ENCODE results near the gene PCSK5. TPM values are rescaled to one million over a fixed set of nuclear protein-coding genes. Genes with fewer than 3 reads are reported as not detected.

PCSK5 gene
- total RNA-seq, 2 donors from 2014 or later = 2.5 to 3.5 TPM

- peaks cover 4% of the 10 kb centered on the region for H3K9me3 ChIP-seq (ENCODE audit: control insufficient read depth, low read length)
- no peak overlapping the region for H3K27ac Mint-ChIP-seq
- 93 to 100% methylated on average over 1 of the region's 1 CpG for WGBS, 2 experiments (ENCODE audit: insufficient coverage in 1 of 2, insufficient read length in 1 of 2)
These were observed 134.8 kb downstream of the PCSK5 start for GRCh38 chr9:76025286-76025685.

GRCh38 chr9:76026796-76027195, 136.3 kb downstream of the PCSK5 start:
- Mint-ChIP-seq H3K4me1 (peaks cover 16% of the 10 kb centered on the region), H3K27ac (no peak overlapping the region), H3K9me3 (no peaks in the 10 kb centered on the region), H3K4me3 (no peak overlapping the region), H3K36me3 (ENCODE audit: low read depth) (no peaks in the 10 kb centered on the region), H3K27me3 (ENCODE audit: insufficient read depth) (peaks cover 15% of the 10 kb centered on the region)
- H3K9ac ChIP-seq (ENCODE audit: extremely low read depth, low read length, poor library complexity, severe bottlenecking) = no peak overlapping the region
- no peaks in the 10 kb centered on the region for H3K4me1 ChIP-seq (ENCODE audit: control insufficient read depth, insufficient read depth, low read length)
- DNase-seq = no peak
- TF ChIP-seq CTCF (conservative IDR thresholded peaks at IDR 0.05) = no peak
- H3K9me3 ChIP-seq (ENCODE audit: control insufficient read depth, low read length) = peaks cover 4% of the 10 kb centered on the region
- H3K36me3 ChIP-seq (ENCODE audit: control insufficient read depth, insufficient read depth, low read length) = no peaks in the 10 kb centered on the region
- 98 to 99% methylated on average over 4 to 6 of the region's 6 CpGs for WGBS, 2 experiments (ENCODE audit: insufficient coverage in 1 of 2, insufficient read length in 1 of 2)
- no peak overlapping the region for H3K27ac ChIP-seq (ENCODE audit: low read depth, low read length)
- no peaks in the 10 kb centered on the region for H3K27me3 ChIP-seq (ENCODE audit: control insufficient read depth, insufficient read depth, low read length, poor library complexity, severe bottlenecking)
- no peak overlapping the region for H3K4me3 ChIP-seq (ENCODE audit: low read length)

More at GRCh38 chr9:76025286-76025685, 134.8 kb downstream of the PCSK5 start:
- H3K9ac ChIP-seq (ENCODE audit: extremely low read depth, low read length, poor library complexity, severe bottlenecking) = no peak overlapping the region
- H3K4me3 Mint-ChIP-seq = no peak overlapping the region
- H3K36me3 Mint-ChIP-seq (ENCODE audit: low read depth) = no peaks in the 10 kb centered on the region
- no peak overlapping the region for H3K4me3 ChIP-seq (ENCODE audit: low read length)
- no peak overlapping the region for H3K27ac ChIP-seq (ENCODE audit: low read depth, low read length)
- peaks cover 7% of the 10 kb centered on the region for H3K27me3 ChIP-seq (ENCODE audit: control insufficient read depth, insufficient read depth, low read length, poor library complexity, severe bottlenecking)
- no peak for DNase-seq
- TF ChIP-seq CTCF (conservative IDR thresholded peaks at IDR 0.05) = no peak
- H3K4me1 ChIP-seq (ENCODE audit: control insufficient read depth, insufficient read depth, low read length) = no peaks in the 10 kb centered on the region
- peaks cover 30% of the 10 kb centered on the region for H3K27me3 Mint-ChIP-seq (ENCODE audit: insufficient read depth)
- no peaks in the 10 kb centered on the region for H3K9me3 Mint-ChIP-seq
- H3K4me1 Mint-ChIP-seq = peaks cover 25% of the 10 kb centered on the region
- H3K36me3 ChIP-seq (ENCODE audit: control insufficient read depth, insufficient read depth, low read length) = no peaks in the 10 kb centered on the region

GRCh38 chr9:76027416-76027815, 136.9 kb downstream of the PCSK5 start:
- DNase-seq = no peak
- no peak for TF ChIP-seq CTCF (conservative IDR thresholded peaks at IDR 0.05)
- Mint-ChIP-seq H3K4me1 (peaks cover 11% of the 10 kb centered on the region), H3K9me3 (no peaks in the 10 kb centered on the region), H3K27ac (no peak overlapping the region), H3K4me3 (no peak overlapping the region), H3K36me3 (ENCODE audit: low read depth) (no peaks in the 10 kb centered on the region), H3K27me3 (ENCODE audit: insufficient read depth) (peaks cover 11% of the 10 kb centered on the region)
- no peak overlapping the region for H3K27ac ChIP-seq (ENCODE audit: low read depth, low read length)
- no peaks in the 10 kb centered on the region for H3K4me1 ChIP-seq (ENCODE audit: control insufficient read depth, insufficient read depth, low read length)
- no peak overlapping the region for H3K9ac ChIP-seq (ENCODE audit: extremely low read depth, low read length, poor library complexity, severe bottlenecking)
- H3K27me3 ChIP-seq (ENCODE audit: control insufficient read depth, insufficient read depth, low read length, poor library complexity, severe bottlenecking) = no peaks in the 10 kb centered on the region
- H3K36me3 ChIP-seq (ENCODE audit: control insufficient read depth, insufficient read depth, low read length) = no peaks in the 10 kb centered on the region
- WGBS, 2 experiments (ENCODE audit: insufficient coverage in 1 of 2, insufficient read length in 1 of 2) = 98% methylated on average over 4 of the region's 5 CpGs; no CpG with 5 or more reads in 1 of the 2 experiments
- H3K4me3 ChIP-seq (ENCODE audit: low read length) = no peak overlapping the region
- peaks cover 4% of the 10 kb centered on the region for H3K9me3 ChIP-seq (ENCODE audit: control insufficient read depth, low read length)

Measured in endodermal cell (in vitro differentiated cells).